Psoas muscle (tissue), 8 donors: Measurements from ENCODE around the gene RIMBP2. TPM values are rescaled to one million over a fixed set of nuclear protein-coding genes. Genes with fewer than 3 reads are reported as not detected.
A peak's percentile ranks its signal among the peaks of the same experiment; 100 is the strongest.

Experiments
- ATAC-seq, 4 donors: fragments of 200-7000 bp; cut with Tn5 transposase; one replicate each; pipeline ENCODE4 v1.9.1; 2020; ENCODE audit warnings: moderate library complexity in 3 of 4, mild to moderate bottlenecking in 2 of 4
- DNase-seq, 2 donors: peaks; one replicate each; pipeline ENCODE4 v3.0.0-alpha.2; 2020
- H3K27ac ChIP-seq: fragments of 200-600 bp; one replicate; pipeline ENCODE4 v1.8.0; 2022
- H3K27me3 ChIP-seq, 3 donors: fragments of 200-600 bp in 1 of 3; one replicate each; pipeline versions ENCODE4 v1.6.1 to v1.8.0; 2013 to 2022; ENCODE audit warnings: low read length in 2 of 3, mild to moderate bottlenecking in 2 of 3, moderate library complexity in 1 of 3; ENCODE audit not compliant: insufficient read depth in 3 of 3
- H3K36me3 ChIP-seq, 2 donors: fragments of 200-600 bp in 1 of 2; one replicate each; pipeline versions ENCODE4 v1.6.1 to v1.8.0; 2013 to 2022; ENCODE audit warnings: low read depth in 1 of 2, mild to moderate bottlenecking in 1 of 2, moderate library complexity in 1 of 2; ENCODE audit not compliant: insufficient read depth in 1 of 2
- H3K4me1 ChIP-seq: fragments of 200-600 bp; one replicate; pipeline ENCODE4 v1.8.0; 2022
- H3K4me3 ChIP-seq: fragments of 200-600 bp; one replicate; pipeline ENCODE4 v1.8.0; 2022; ENCODE audit warnings: mild to moderate bottlenecking
- H3K9me3 ChIP-seq: fragments of 200-600 bp; one replicate; pipeline ENCODE4 v1.8.0; 2022
- WGBS, 3 donors: extraction: QIAGEN DNeasy Blood & Tissue Kit; methylation state at CpG; one replicate each; pipeline versions ENCODE4 v1.1.6 to v1.1.7; 2013; 5-methylcytosine and 5-hydroxymethylcytosine counted together
- intact Hi-C, 2 donors: fragments of 100-400 bp; cut with DNase I; formaldehyde crosslinking; loops; one replicate each; pipeline versions ENCODE4 v1.11.0 to v1.14.2; 2022
- polyA plus RNA-seq, 3 donors: library from polyadenylated mRNA; stranded (reverse); fragments of 200-250 nt; gene quantifications; one replicate each; pipeline ENCODE4 v1.2.3, GENCODE V29; 2013
- total RNA-seq, 4 donors: library from RNA; stranded (reverse); fragmentation: NEBNext Ultra II Directional in 2 of 4; extraction: Animal tissue kit (Norgen Biotek cat#: 25700) in 2 of 4; gene quantifications; one replicate each; pipeline versions ENCODE4 v1.2.1 to v1.2.4, GENCODE V29; 2021 to 2023
- TF ChIP-seq, protein P1 (sequence below): fragments of 200-600 bp; IDR thresholded peaks from one replicate; pipeline ENCODE4 v1.8.0; 2022; ENCODE audit warnings: antibody characterized with exemption
- donor health status: healthy with polysubstance abuse.
- donor health status: DM: no; HTN: no; CAD: no; lungs with moderate emphysema.
- donor health status: Bipolar disorder and iron deficiency.
- donor health status: healthy.
- donor health status: DM: yes; HTN: yes; CAD: no.
- donor health status: DM: no; HTN: no; CAD: no.
- donor health status: DM: no; HTN: no; CAD: no.
- donor health status: DM: yes; HTN: yes; CAD: no.

Gene RIMBP2
- total and polyA plus RNA-seq, 7 donors, result 0.05 to 1.2 (median 0.21) TPM

GRCh38 chr12:130497991-130498390 is 218.1 kb downstream of the RIMBP2 start:
- 78 to 79% (median 79%) methylated on average over 10 of the region's 10 CpGs for WGBS, 3 donors
- Histone ChIP-seq H3K36me3 (no peaks in the 10 kb centered on the region), H3K27ac (no peak overlapping the region), H3K27me3 (no peaks in the 10 kb centered on the region), H3K4me3 (no peak overlapping the region), H3K4me1 (no peaks in the 10 kb centered on the region), H3K9me3 (no peaks in the 10 kb centered on the region)
- intact Hi-C loops, result loop anchor here in 1 of 2 donors (2.0 kb wide), 1 partner anchor 21 kb away; no protein-coding TSS in a partner anchor
- TF ChIP-seq, protein P1, sequence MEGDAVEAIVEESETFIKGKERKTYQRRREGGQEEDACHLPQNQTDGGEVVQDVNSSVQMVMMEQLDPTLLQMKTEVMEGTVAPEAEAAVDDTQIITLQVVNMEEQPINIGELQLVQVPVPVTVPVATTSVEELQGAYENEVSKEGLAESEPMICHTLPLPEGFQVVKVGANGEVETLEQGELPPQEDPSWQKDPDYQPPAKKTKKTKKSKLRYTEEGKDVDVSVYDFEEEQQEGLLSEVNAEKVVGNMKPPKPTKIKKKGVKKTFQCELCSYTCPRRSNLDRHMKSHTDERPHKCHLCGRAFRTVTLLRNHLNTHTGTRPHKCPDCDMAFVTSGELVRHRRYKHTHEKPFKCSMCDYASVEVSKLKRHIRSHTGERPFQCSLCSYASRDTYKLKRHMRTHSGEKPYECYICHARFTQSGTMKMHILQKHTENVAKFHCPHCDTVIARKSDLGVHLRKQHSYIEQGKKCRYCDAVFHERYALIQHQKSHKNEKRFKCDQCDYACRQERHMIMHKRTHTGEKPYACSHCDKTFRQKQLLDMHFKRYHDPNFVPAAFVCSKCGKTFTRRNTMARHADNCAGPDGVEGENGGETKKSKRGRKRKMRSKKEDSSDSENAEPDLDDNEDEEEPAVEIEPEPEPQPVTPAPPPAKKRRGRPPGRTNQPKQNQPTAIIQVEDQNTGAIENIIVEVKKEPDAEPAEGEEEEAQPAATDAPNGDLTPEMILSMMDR, result no peak
- DNase-seq, result no peak
- ATAC-seq, result peak in 1 of 4 donors; percentile 13

- Histone ChIP-seq H3K27ac (no peak overlapping the region), H3K9me3 (no peaks in the 10 kb centered on the region), H3K36me3 (no peaks in the 10 kb centered on the region), H3K27me3 (no peaks in the 10 kb centered on the region), H3K4me1 (peaks cover under 1% of the 10 kb centered on the region), H3K4me3 (no peak overlapping the region)
- no peak for DNase-seq
- TF ChIP-seq, protein P1, result no peak
- ATAC-seq, result no peak
- 70 to 79% (median 75%) methylated on average over 12 of the region's 12 CpGs for WGBS, 3 donors
- intact Hi-C loops, result loop anchor here in 1 of 2 donors (2.0 kb wide), 1 partner anchor 21 kb away; no protein-coding TSS in a partner anchor
Measured at GRCh38 chr12:130497321-130497720, 218.8 kb downstream of the RIMBP2 start.

DNA sequence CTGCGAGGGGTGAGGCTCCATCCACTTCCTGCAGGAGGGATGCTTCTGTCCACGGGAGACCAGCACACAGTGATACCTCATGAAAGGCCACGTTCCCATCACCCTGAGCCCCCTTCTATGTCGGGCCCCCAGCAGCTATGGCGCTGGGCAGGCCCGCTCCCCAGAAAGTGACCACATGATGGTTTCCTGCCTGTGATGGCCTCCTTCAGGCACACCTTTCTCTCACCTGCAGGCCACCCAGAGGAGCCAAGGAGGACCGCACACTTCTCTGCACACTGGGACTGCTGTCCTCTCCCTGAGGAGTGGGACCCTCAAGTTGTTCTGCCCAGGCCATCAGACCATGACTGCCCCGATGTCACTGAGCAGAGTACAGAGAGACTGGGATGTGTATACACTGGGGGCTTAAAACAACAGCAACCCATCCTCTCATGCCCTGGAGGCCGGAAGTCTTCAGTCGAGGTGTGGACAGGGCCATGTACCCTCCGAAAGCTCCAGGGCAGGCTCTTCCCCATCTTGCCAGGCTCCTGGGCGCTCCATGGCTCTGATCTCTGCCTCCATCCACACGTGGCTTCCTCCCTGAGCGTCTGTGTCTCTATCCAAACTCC is 219.5 kb downstream of the RIMBP2 start:
- 80 to 82% (median 81%) methylated on average over 14 of the region's 14 CpGs for WGBS, 3 donors
- no peak for ATAC-seq

DNA sequence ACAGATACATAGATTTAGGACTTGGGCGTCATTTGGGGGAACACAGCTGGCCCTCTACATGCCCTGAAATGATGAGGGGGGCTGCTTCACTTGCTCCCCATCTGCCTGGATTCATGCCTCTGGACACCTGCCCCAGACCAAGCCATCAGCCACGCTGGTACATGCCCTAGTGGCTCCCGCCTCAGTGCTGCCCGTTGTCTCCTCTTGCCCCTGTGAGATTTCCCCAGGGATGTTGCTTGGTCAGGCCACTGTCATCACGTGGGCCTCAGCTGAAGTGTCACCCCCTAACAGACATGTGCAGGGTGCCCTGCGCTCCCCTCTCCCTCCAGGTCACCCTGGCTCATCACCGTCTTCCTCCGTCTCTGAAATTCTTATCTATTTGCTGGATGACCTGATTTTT is 220.9 kb downstream of the RIMBP2 start:
- no peaks in the 10 kb centered on the region for H3K27me3 ChIP-seq
- WGBS, 3 donors, result 73 to 82% (median 77%) methylated on average over 8 of the region's 8 CpGs
- no peak for DNase-seq
- no peak for ATAC-seq
- H3K27ac ChIP-seq, result no peak overlapping the region
- H3K4me1 ChIP-seq, result peaks cover 11% of the 10 kb centered on the region
- intact Hi-C loops, result no loop called here
- TF ChIP-seq, protein P1, result no peak
- H3K4me3 ChIP-seq, result no peak overlapping the region
- no peaks in the 10 kb centered on the region for H3K36me3 ChIP-seq
- H3K9me3 ChIP-seq, result no peaks in the 10 kb centered on the region

More for the DNA sequence above, 219.5 kb downstream of the RIMBP2 start:
- Histone ChIP-seq H3K27ac (no peak overlapping the region), H3K4me1 (peaks cover 7% of the 10 kb centered on the region), H3K27me3 (no peaks in the 10 kb centered on the region), H3K4me3 (no peak overlapping the region), H3K36me3 (no peaks in the 10 kb centered on the region), H3K9me3 (no peaks in the 10 kb centered on the region)
- TF ChIP-seq, protein P1, result no peak
- no peak for DNase-seq
- intact Hi-C loops, result loop anchor here in 1 of 2 donors (2.0 kb wide), 1 partner anchor 20 kb away; no protein-coding TSS in a partner anchor

DNA sequence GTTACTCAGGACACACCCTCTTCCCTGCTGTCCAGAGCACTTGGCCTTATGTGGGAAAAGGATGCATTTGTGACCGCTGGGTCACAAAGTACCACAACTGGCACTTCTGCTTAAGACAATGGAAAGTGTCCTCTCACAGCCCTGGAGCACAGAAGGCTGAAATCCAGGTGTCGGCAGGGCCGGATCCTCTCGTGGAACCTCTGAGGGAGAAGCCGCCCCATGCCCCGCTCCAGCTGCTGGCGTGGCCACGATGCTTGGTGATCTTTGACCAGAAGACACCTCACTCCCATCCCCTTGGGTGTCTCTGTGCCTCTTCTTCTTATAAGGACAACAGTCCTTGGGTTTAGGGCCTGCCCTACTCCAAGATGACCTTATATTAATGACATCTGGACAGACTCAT is 221.4 kb downstream of the RIMBP2 start:
- TF ChIP-seq, protein P1, result no peak
- Histone ChIP-seq H3K4me3 (no peak overlapping the region), H3K4me1 (peaks cover 11% of the 10 kb centered on the region), H3K27me3 (no peaks in the 10 kb centered on the region), H3K27ac (no peak overlapping the region), H3K36me3 (no peaks in the 10 kb centered on the region), H3K9me3 (no peaks in the 10 kb centered on the region)
- WGBS, 3 donors, result 86 to 94% (median 91%) methylated on average over 8 of the region's 8 CpGs
- intact Hi-C loops, result no loop called here
- no peak for ATAC-seq
- DNase-seq, result no peak
